HEK293 (cell line): ENCODE data around the gene KLHL29.

Experiments used
- CTCF ChIA-PET: fragments of 350-600 bp; formaldehyde crosslinking; extraction: SDS; loops from one replicate; lab custom pipeline; 2021; ENCODE audit warnings: antibody characterized with exemption; lab: Yijun Ruan, JAX
- POLR2A ChIA-PET: fragments of 300-600 bp; formaldehyde crosslinking; extraction: SDS; loops from one replicate; lab custom pipeline; 2020; ENCODE audit warnings: antibody characterized with exemption, inconsistent platforms; lab: Yijun Ruan, JAX
- H3K27ac ChIP-seq: fragments of 200-500 bp; sonication (Bioruptor generic); 2 replicates; pipeline ENCODE4 v1.5.1; 2014; ENCODE audit warnings: low read depth, low read length, control low read depth, inconsistent platforms; ENCODE audit errors: extremely low read depth
- H3K36me3 ChIP-seq, 2 experiments: fragments of 200-500 bp in 1 of 2; sonication (Bioruptor generic) in 1 of 2; 1 replicate in 1 of 2; 2 replicates in 1 of 2; pipeline ENCODE4 v1.5.1; 2014 to 2017; ENCODE audit warnings: inconsistent platforms in 2 of 2, low read length in 2 of 2; ENCODE audit not compliant: control insufficient read depth in 2 of 2, insufficient read depth in 1 of 2
- H3K4me1 ChIP-seq: fragments of 200-500 bp; sonication (Bioruptor generic); 2 replicates; pipeline ENCODE4 v1.5.1; 2014; ENCODE audit warnings: mild to moderate bottlenecking, low read length, inconsistent platforms; ENCODE audit not compliant: control insufficient read depth, insufficient read depth
- H3K4me3 ChIP-seq: 2 replicates; pipeline ENCODE4 v1.5.1; 2011; ENCODE audit warnings: low read depth, mild to moderate bottlenecking, control low read depth, low read length, moderate library complexity
- H3K9me3 ChIP-seq: fragments of 200-500 bp; sonication (Bioruptor generic); 2 replicates; pipeline ENCODE4 v1.5.1; 2014; ENCODE audit warnings: low read depth, low read length, inconsistent platforms; ENCODE audit not compliant: control insufficient read depth, insufficient read depth
- ATF2 ChIP-seq: fragments of 450-650 bp; formaldehyde crosslinking; IDR thresholded peaks from 2 replicates; pipeline ENCODE4 v1.5.1; 2016; ENCODE audit warnings: missing biosample characterization, missing genetic modification characterization, low read depth
- BCL6B ChIP-seq: fragments of 450-650 bp; formaldehyde crosslinking; IDR thresholded peaks from 2 replicates; pipeline ENCODE4 v1.5.1; 2017; ENCODE audit warnings: missing biosample characterization, missing genetic modification characterization
- FEZF1 ChIP-seq: fragments of 450-650 bp; formaldehyde crosslinking; IDR thresholded peaks from 2 replicates; pipeline ENCODE4 v1.5.1; 2016; ENCODE audit warnings: missing biosample characterization, missing genetic modification characterization
- GFI1B ChIP-seq: fragments of 450-650 bp; formaldehyde crosslinking; IDR thresholded peaks from 2 replicates; pipeline ENCODE4 v1.5.1; 2016; ENCODE audit warnings: missing biosample characterization, missing genetic modification characterization
- INSM2 ChIP-seq: fragments of 450-650 bp; formaldehyde crosslinking; IDR thresholded peaks from 2 replicates; pipeline ENCODE4 v1.5.1; 2016; ENCODE audit warnings: missing biosample characterization, missing genetic modification characterization
- KLF7 ChIP-seq: fragments of 450-650 bp; formaldehyde crosslinking; IDR thresholded peaks from 2 replicates; pipeline ENCODE4 v1.5.1; 2016; ENCODE audit warnings: missing biosample characterization, missing genetic modification characterization, borderline replicate concordance
- SETDB1 ChIP-seq: IDR thresholded peaks from one replicate; pipeline ENCODE4 v1.6.1; 2017; ENCODE audit warnings: mild to moderate bottlenecking, low read length, moderate library complexity, mixed read lengths; ENCODE audit not compliant: insufficient read length
- ZBTB1 ChIP-seq: fragments of 450-650 bp; formaldehyde crosslinking; IDR thresholded peaks from 2 replicates; pipeline ENCODE4 v1.5.1; 2016; ENCODE audit warnings: missing biosample characterization, missing genetic modification characterization
- ZBTB48 ChIP-seq: fragments of 450-650 bp; formaldehyde crosslinking; IDR thresholded peaks from 2 replicates; pipeline ENCODE4 v1.5.1; 2016; ENCODE audit warnings: missing biosample characterization, missing genetic modification characterization
- ZFP69B ChIP-seq: fragments of 450-650 bp; formaldehyde crosslinking; IDR thresholded peaks from 2 replicates; pipeline ENCODE4 v1.5.1; 2016; ENCODE audit warnings: missing biosample characterization, missing genetic modification characterization
- ZNF184 ChIP-seq: fragments of 450-650 bp; IDR thresholded peaks from 2 replicates; pipeline ENCODE4 v1.5.1; 2018; ENCODE audit warnings: missing biosample characterization, mild to moderate bottlenecking, missing genetic modification characterization
- ZNF214 ChIP-seq: fragments of 450-650 bp; formaldehyde crosslinking; IDR thresholded peaks from 2 replicates; pipeline ENCODE4 v1.5.1; 2017; ENCODE audit warnings: missing biosample characterization, mild to moderate bottlenecking, missing genetic modification characterization, borderline replicate concordance
- ZNF350 ChIP-seq: fragments of 450-650 bp; formaldehyde crosslinking; IDR thresholded peaks from 2 replicates; pipeline ENCODE4 v1.5.0; 2017; ENCODE audit warnings: missing biosample characterization, mild to moderate bottlenecking, missing genetic modification characterization
- ZNF544 ChIP-seq: fragments of 450-650 bp; formaldehyde crosslinking; IDR thresholded peaks from 2 replicates; pipeline ENCODE4 v1.5.0; 2017; ENCODE audit warnings: missing biosample characterization, missing genetic modification characterization
- ZNF558 ChIP-seq: fragments of 450-650 bp; formaldehyde crosslinking; IDR thresholded peaks from 2 replicates; pipeline ENCODE4 v1.5.1; 2016; ENCODE audit warnings: missing biosample characterization, missing genetic modification characterization
- ZNF560 ChIP-seq: fragments of 450-650 bp; formaldehyde crosslinking; IDR thresholded peaks from 2 replicates; pipeline ENCODE4 v1.5.1; 2017; ENCODE audit warnings: missing biosample characterization, missing genetic modification characterization, borderline replicate concordance
- ZNF654 ChIP-seq: fragments of 450-650 bp; formaldehyde crosslinking; IDR thresholded peaks from 2 replicates; pipeline ENCODE4 v1.5.1; 2016; ENCODE audit warnings: low read depth, missing biosample characterization, missing genetic modification characterization
- ZNF670 ChIP-seq: fragments of 450-650 bp; formaldehyde crosslinking; IDR thresholded peaks from 2 replicates; pipeline ENCODE4 v1.5.1; 2016; ENCODE audit warnings: missing biosample characterization, missing genetic modification characterization, low read depth
- ZNF692 ChIP-seq: fragments of 450-650 bp; formaldehyde crosslinking; IDR thresholded peaks from 2 replicates; pipeline ENCODE4 v1.5.1; 2016; ENCODE audit warnings: missing biosample characterization, missing genetic modification characterization
- ZNF76 ChIP-seq: fragments of 450-650 bp; formaldehyde crosslinking; IDR thresholded peaks from 2 replicates; pipeline ENCODE4; 2016; ENCODE audit warnings: low read depth, missing biosample characterization, missing genetic modification characterization, borderline replicate concordance

KLHL29 gene

GRCh38 chr2:23637011-23637778, 252.2 kb downstream of the KLHL29 start (continued):
- no peak for TF ChIP-seq KLF7 (tag by site-specific recombination)
- TF ChIP-seq, all 188 proteins: peak for 0

GRCh38 chr2:23639406-23639982, 254.5 kb downstream of the KLHL29 start:
- CTCF ChIA-PET, result interaction anchor here (0.7 kb wide), 1 partner anchor 481 kb away, joined by 3 read pairs; no protein-coding TSS in a partner anchor
- POLR2A ChIA-PET, result no interaction called here
- H3K4me3 ChIP-seq, result no peak overlapping the region
- H3K36me3 ChIP-seq, result peaks cover 0 to 20% of the 10 kb centered on the region in 2 experiments; a peak in 1 of 3 replicates
- H3K9me3 ChIP-seq, result no peaks in the 10 kb centered on the region
- no peaks in the 10 kb centered on the region for H3K4me1 ChIP-seq
- no peak for TF ChIP-seq ZNF670 (tag by site-specific recombination)
- TF ChIP-seq GFI1B (tag by site-specific recombination), result no peak
- TF ChIP-seq ZNF560, result no peak
- TF ChIP-seq ZBTB1 (tag by site-specific recombination), result no peak
- no peak for TF ChIP-seq ZNF76 (tag by site-specific recombination)
- TF ChIP-seq INSM2, result no peak
- TF ChIP-seq SETDB1, result no peak
- no peak overlapping the region for H3K27ac ChIP-seq

- Histone ChIP-seq H3K4me1 (no peaks in the 10 kb centered on the region), H3K27ac (no peak overlapping the region), H3K36me3 (peaks cover 0 to 20% of the 10 kb centered on the region in 2 experiments; a peak in 1 of 3 replicates), H3K9me3 (no peaks in the 10 kb centered on the region), H3K4me3 (no peak overlapping the region)
- CTCF ChIA-PET, result no interaction called here
- TF ChIP-seq ATF2 (tag by site-specific recombination), result no peak
- TF ChIP-seq ZNF350 (tag by site-specific recombination), result no peak
- TF ChIP-seq ZNF214 (tag by site-specific recombination), result no peak
- no peak for TF ChIP-seq ZNF184
- no peak for TF ChIP-seq ZBTB48 (tag by site-specific recombination)
- TF ChIP-seq ZNF654 (tag by site-specific recombination), result no peak
- TF ChIP-seq ZNF692, result no peak
- no peak for TF ChIP-seq ZNF558 (tag by site-specific recombination)
- TF ChIP-seq ZFP69B (tag by site-specific recombination), result no peak
- no peak for TF ChIP-seq BCL6B (tag by site-specific recombination)
- TF ChIP-seq GFI1B (tag by site-specific recombination), result no peak
- TF ChIP-seq FEZF1, result no peak
- TF ChIP-seq ZNF544 (tag by site-specific recombination), result no peak
- POLR2A ChIA-PET, result no interaction called here
Measured at GRCh38 chr2:23640711-23641110, 255.7 kb downstream of the KLHL29 start.
